NT2/D1 (cell line): ENCODE data around the gene MYPN.

Source experiments
- DNase-seq: peaks from one replicate; pipeline ENCODE4 v3.0.0-alpha.2; 2011; ENCODE audit warnings: low read depth, low spot score
- H3K27me3 ChIP-seq: 2 replicates; pipeline ENCODE4 v1.6.0; 2011; ENCODE audit warnings: mild to moderate bottlenecking; ENCODE audit not compliant: insufficient read length, insufficient read depth
- H3K36me3 ChIP-seq: 2 replicates; pipeline ENCODE4 v1.6.1; 2011; ENCODE audit warnings: mild to moderate bottlenecking, low read length, mixed read lengths; ENCODE audit not compliant: insufficient read depth, insufficient read length
- H3K4me1 ChIP-seq: 2 replicates; pipeline ENCODE4 v1.5.1; 2011; ENCODE audit not compliant: insufficient read depth, insufficient read length
- H3K4me3 ChIP-seq: 2 replicates; pipeline ENCODE4 v1.5.1; 2011; ENCODE audit warnings: low read depth; ENCODE audit not compliant: insufficient read length
- H3K9ac ChIP-seq: 2 replicates; pipeline ENCODE4 v1.6.0; 2011; ENCODE audit warnings: low read depth; ENCODE audit not compliant: insufficient read length
- H3K9me3 ChIP-seq: 2 replicates; pipeline ENCODE4 v1.5.1; 2011; ENCODE audit warnings: mild to moderate bottlenecking, low read length; ENCODE audit not compliant: insufficient read depth
- SUZ12 ChIP-seq: IDR thresholded peaks from 2 replicates; pipeline ENCODE4 v1.6.1; 2011; ENCODE audit not compliant: insufficient read length, insufficient read depth; ENCODE audit errors: extremely low read depth
- YY1 ChIP-seq: IDR thresholded peaks from 2 replicates; pipeline ENCODE4 v1.6.1; 2011; ENCODE audit not compliant: insufficient read length, insufficient read depth
- ZNF274 ChIP-seq: IDR thresholded peaks from 2 replicates; pipeline ENCODE4 v1.6.1; 2011; ENCODE audit warnings: mild to moderate bottlenecking, low read depth, low read length

Gene MYPN

GRCh38 chr10:68231106-68231816, 122.0 kb downstream of the MYPN start:
- peak; percentile 58 for DNase-seq
- no peaks in the 10 kb centered on the region for H3K36me3 ChIP-seq
- H3K4me3 ChIP-seq = peak overlapping the region; percentile 60
- TF ChIP-seq YY1 = no peak
- no peaks in the 10 kb centered on the region for H3K9me3 ChIP-seq
- H3K27me3 ChIP-seq = peaks cover 32% of the 10 kb centered on the region
- no peaks in the 10 kb centered on the region for H3K4me1 ChIP-seq
- H3K9ac ChIP-seq = peak overlapping the region; percentile 82

GRCh38 chr10:68231817-68232251, 122.5 kb downstream of the MYPN start, which contains the start of gene ATOH7:
TSS of gene ATOH7 (minus strand) at chr10:68232113. CDS start at chr10:68231677, 436 bp downstream.
- Histone ChIP-seq H3K9me3 (no peaks in the 10 kb centered on the region), H3K4me1 (no peaks in the 10 kb centered on the region), H3K36me3 (no peaks in the 10 kb centered on the region), H3K9ac (peak within 1 kb of the TSS; percentile 82), H3K27me3 (peaks cover 32% of the 10 kb centered on the region), H3K4me3 (peak within 1 kb of the TSS; percentile 60)
- TF ChIP-seq ZNF274 = no peak
- no peak for DNase-seq

DNA sequence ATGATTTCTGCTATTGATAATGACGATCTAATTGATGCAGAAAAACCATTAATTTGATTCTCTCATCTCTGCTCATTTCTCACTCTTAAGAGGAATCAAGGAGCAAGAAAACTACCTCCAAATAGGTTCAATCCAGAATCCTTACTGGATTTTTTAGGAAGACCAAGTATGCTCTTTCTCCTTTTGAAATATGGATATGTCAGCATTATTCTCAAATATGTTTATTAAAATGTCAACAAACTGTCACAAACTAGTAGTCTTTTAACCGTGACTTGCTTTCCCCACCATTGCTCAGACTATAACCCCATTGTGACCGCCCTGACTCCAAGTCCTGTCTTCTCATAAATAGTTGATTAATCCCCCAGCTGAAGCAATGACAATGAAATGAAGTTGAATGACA, 123.8 kb downstream of the MYPN start:
- Histone ChIP-seq H3K4me1 (no peaks in the 10 kb centered on the region), H3K27me3 (peaks cover 32% of the 10 kb centered on the region), H3K4me3 (no peak overlapping the region), H3K9me3 (no peaks in the 10 kb centered on the region), H3K36me3 (no peaks in the 10 kb centered on the region), H3K9ac (no peak overlapping the region)
- TF ChIP-seq SUZ12 = no peak
- no peak for TF ChIP-seq ZNF274
- TF ChIP-seq YY1 = no peak
- DNase-seq = no peak

- DNase-seq = no peak
- Histone ChIP-seq H3K4me1 (no peaks in the 10 kb centered on the region), H3K4me3 (no peak overlapping the region), H3K9ac (no peak overlapping the region), H3K27me3 (peaks cover 23% of the 10 kb centered on the region), H3K36me3 (no peaks in the 10 kb centered on the region), H3K9me3 (no peaks in the 10 kb centered on the region)
- no peak for TF ChIP-seq SUZ12
- no peak for TF ChIP-seq YY1
- TF ChIP-seq ZNF274 = no peak
These were observed 125.8 kb downstream of the MYPN start for GRCh38 chr10:68235111-68235510.

- DNase-seq = no peak
- Histone ChIP-seq H3K36me3 (no peaks in the 10 kb centered on the region), H3K4me1 (no peaks in the 10 kb centered on the region), H3K27me3 (peaks cover 22% of the 10 kb centered on the region), H3K4me3 (no peak overlapping the region), H3K9me3 (no peaks in the 10 kb centered on the region), H3K9ac (no peak overlapping the region)
- TF ChIP-seq SUZ12 (no peak), YY1 (no peak), ZNF274 (no peak)
These were observed 126.3 kb downstream of the MYPN start for GRCh38 chr10:68235581-68235980.

GRCh38 chr10:68237173-68237572, 127.9 kb downstream of the MYPN start:
- Histone ChIP-seq H3K36me3 (no peaks in the 10 kb centered on the region), H3K9me3 (no peaks in the 10 kb centered on the region), H3K27me3 (peaks cover 12% of the 10 kb centered on the region), H3K4me1 (no peaks in the 10 kb centered on the region), H3K9ac (no peak overlapping the region), H3K4me3 (no peak overlapping the region)
- TF ChIP-seq SUZ12 (no peak), YY1 (no peak), ZNF274 (no peak)
- DNase-seq = no peak

DNA sequence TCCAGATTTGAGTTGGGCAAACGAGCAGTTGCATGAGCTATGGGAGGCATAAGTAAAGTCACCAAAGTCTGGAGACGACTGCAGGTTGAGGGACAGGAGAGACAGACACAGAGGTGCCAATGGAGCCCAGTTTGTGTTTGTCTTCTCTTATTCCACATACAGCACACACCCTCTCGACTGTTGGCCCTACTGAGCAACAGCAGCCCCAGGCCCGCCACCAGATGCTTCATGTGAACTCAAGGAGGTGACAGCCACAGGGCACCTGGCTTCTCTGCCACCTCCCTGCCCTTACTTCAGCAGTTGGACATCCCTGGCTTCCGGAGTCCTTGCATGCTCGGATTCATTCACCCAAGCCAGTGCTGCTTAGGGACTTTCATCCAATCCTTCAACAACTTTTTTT, 129.1 kb downstream of the MYPN start:
- no peaks in the 10 kb centered on the region for H3K4me1 ChIP-seq
- H3K36me3 ChIP-seq = no peaks in the 10 kb centered on the region
- DNase-seq = no peak

DNA sequence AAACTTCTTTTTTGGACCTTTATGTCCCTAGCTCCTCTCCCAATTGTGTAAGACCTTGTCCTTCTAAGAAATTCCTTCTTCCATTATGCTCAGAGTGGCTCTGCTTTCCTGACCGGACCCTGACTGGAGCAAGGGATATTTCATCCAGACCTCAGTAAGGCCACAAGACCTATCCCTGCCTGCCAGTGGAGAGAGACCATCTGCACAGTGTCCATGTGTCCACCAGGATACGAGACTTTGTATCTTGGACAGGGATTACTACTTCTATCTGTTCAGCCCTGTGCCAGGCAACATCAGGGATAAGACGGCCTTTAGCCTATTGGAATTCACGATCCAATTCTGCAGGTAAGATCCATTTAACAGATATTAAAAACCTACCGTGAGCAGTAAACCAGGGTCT, 129.8 kb downstream of the MYPN start:
- TF ChIP-seq ZNF274 (no peak), SUZ12 (no peak), YY1 (no peak)
- DNase-seq = no peak
- H3K4me3 ChIP-seq = no peak overlapping the region
- no peaks in the 10 kb centered on the region for H3K9me3 ChIP-seq
- H3K9ac ChIP-seq = no peak overlapping the region
- H3K27me3 ChIP-seq = no peaks in the 10 kb centered on the region
- H3K36me3 ChIP-seq = no peaks in the 10 kb centered on the region
- no peaks in the 10 kb centered on the region for H3K4me1 ChIP-seq

More for the DNA sequence above, 129.1 kb downstream of the MYPN start:
- TF ChIP-seq ZNF274 (no peak), YY1 (no peak)
- Histone ChIP-seq H3K4me3 (no peak overlapping the region), H3K9ac (no peak overlapping the region), H3K9me3 (no peaks in the 10 kb centered on the region), H3K27me3 (peaks cover 1% of the 10 kb centered on the region)
